Smooth muscle cell (in vitro differentiated cells): ENCODE data around the gene CPD. TPM values are rescaled to one million over a fixed set of nuclear protein-coding genes. Genes with fewer than 3 reads are reported as not detected.

Source experiments
- DNase-seq: peaks from one replicate; lab custom pipeline; 2025; ENCODE audit not compliant: unreplicated experiment; lab: John Stamatoyannopoulos, UW
- H2AFZ ChIP-seq: fragments of 200-600 bp; sonication (generic); 2 replicates; pipeline ENCODE4 v1.6.0; 2016; ENCODE audit warnings: antibody characterized with exemption, low read depth, mild to moderate bottlenecking
- H3F3A ChIP-seq: fragments of 200-600 bp; sonication (generic); 2 replicates; pipeline ENCODE4 v1.6.0; 2017; ENCODE audit warnings: antibody characterized with exemption, low read depth
- H3K27ac ChIP-seq: fragments of 200-600 bp; sonication (generic); 2 replicates; pipeline ENCODE4 v1.5.1; 2016; ENCODE audit warnings: low read depth, mild to moderate bottlenecking
- H3K27me3 ChIP-seq: fragments of 200-600 bp; sonication (generic); 2 replicates; pipeline ENCODE4 v1.6.1; 2016; ENCODE audit warnings: low read depth, mild to moderate bottlenecking
- H3K36me3 ChIP-seq: fragments of 200-600 bp; sonication (generic); 2 replicates; pipeline ENCODE4 v1.5.1; 2016; ENCODE audit warnings: low read depth
- H3K4me1 ChIP-seq: fragments of 200-600 bp; sonication (generic); 2 replicates; pipeline ENCODE4 v1.5.1; 2016; ENCODE audit warnings: low read depth
- H3K4me2 ChIP-seq: fragments of 200-600 bp; sonication (generic); 2 replicates; pipeline ENCODE4 v1.6.0; 2016; ENCODE audit warnings: mild to moderate bottlenecking
- H3K4me3 ChIP-seq: fragments of 200-600 bp; sonication (generic); 2 replicates; pipeline ENCODE4 v1.5.1; 2016; ENCODE audit warnings: mild to moderate bottlenecking
- H3K79me2 ChIP-seq: fragments of 200-600 bp; sonication (generic); 2 replicates; pipeline ENCODE4 v1.6.0; 2016; ENCODE audit warnings: low read depth, mild to moderate bottlenecking
- H3K9ac ChIP-seq: fragments of 200-600 bp; sonication (generic); 2 replicates; pipeline ENCODE4 v1.6.0; 2016; ENCODE audit warnings: low read depth
- H3K9me3 ChIP-seq: fragments of 200-600 bp; sonication (generic); replicated peaks from 2 replicates; pipeline ENCODE4 v1.5.1; 2016; ENCODE audit warnings: low read depth
- H4K20me1 ChIP-seq: fragments of 200-600 bp; sonication (generic); 2 replicates; pipeline ENCODE4 v1.6.0; 2016; ENCODE audit warnings: low read depth
- WGBS: methylation state at CpG from one replicate; pipeline ENCODE4 v1.1.7; 2016; ENCODE audit warnings: low lambda C conversion rate; 5-methylcytosine and 5-hydroxymethylcytosine counted together
- polyA plus RNA-seq: library from polyadenylated mRNA; unstranded; fragments of >200 nt; fragmentation: Nextera tagmentation; extraction: Ambion mirVana; gene quantifications from 2 replicates; pipeline ENCODE4 v1.2.1, GENCODE V29; 2016
- small RNA-seq: library from RNA; depleted of rRNA; stranded (forward); fragments of <200 nt; gene quantifications from one replicate; pipeline ENCODE3, GENCODE V24; 2014
- total RNA-seq: library from RNA; depleted of rRNA; stranded (reverse); fragments of >200 nt; gene quantifications from 2 replicates; pipeline ENCODE4 v1.2.3, GENCODE V29; 2014
- TF ChIP-seq, protein P1 (sequence below): fragments of 200-600 bp; sonication (generic); IDR thresholded peaks from 2 replicates; pipeline ENCODE4 v1.5.1; 2017; ENCODE audit warnings: borderline replicate concordance, mild to moderate bottlenecking, antibody characterized with exemption; ENCODE audit not compliant: insufficient read depth, poor library complexity, severe bottlenecking

The CPD gene
- total and polyA plus RNA-seq, 2 experiments from 2014 or later = 16.8 to 68.5 TPM

GRCh38 chr17:30514895-30515596 is 136.3 kb downstream of the CPD start:
- Histone ChIP-seq H3K4me1 (no peaks in the 10 kb centered on the region), H3K9ac (no peak overlapping the region), H4K20me1 (peaks cover 14% of the 10 kb centered on the region), H3K36me3 (no peaks in the 10 kb centered on the region), H3K9me3 (no peaks in the 10 kb centered on the region), H3F3A (no peaks in the 10 kb centered on the region), H3K4me2 (no peak overlapping the region), H3K79me2 (peaks cover 12% of the 10 kb centered on the region), H3K4me3 (no peak overlapping the region), H2AFZ (no peak overlapping the region), H3K27ac (no peak overlapping the region), H3K27me3 (no peaks in the 10 kb centered on the region)
- DNase-seq = no peak
- TF ChIP-seq, protein P1, sequence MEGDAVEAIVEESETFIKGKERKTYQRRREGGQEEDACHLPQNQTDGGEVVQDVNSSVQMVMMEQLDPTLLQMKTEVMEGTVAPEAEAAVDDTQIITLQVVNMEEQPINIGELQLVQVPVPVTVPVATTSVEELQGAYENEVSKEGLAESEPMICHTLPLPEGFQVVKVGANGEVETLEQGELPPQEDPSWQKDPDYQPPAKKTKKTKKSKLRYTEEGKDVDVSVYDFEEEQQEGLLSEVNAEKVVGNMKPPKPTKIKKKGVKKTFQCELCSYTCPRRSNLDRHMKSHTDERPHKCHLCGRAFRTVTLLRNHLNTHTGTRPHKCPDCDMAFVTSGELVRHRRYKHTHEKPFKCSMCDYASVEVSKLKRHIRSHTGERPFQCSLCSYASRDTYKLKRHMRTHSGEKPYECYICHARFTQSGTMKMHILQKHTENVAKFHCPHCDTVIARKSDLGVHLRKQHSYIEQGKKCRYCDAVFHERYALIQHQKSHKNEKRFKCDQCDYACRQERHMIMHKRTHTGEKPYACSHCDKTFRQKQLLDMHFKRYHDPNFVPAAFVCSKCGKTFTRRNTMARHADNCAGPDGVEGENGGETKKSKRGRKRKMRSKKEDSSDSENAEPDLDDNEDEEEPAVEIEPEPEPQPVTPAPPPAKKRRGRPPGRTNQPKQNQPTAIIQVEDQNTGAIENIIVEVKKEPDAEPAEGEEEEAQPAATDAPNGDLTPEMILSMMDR = no peak
- WGBS = 97% methylated on average over 3 of the region's 3 CpGs

GRCh38 chr17:30517786-30518185 is 139.1 kb downstream of the CPD start:
- no peak overlapping the region for H3K4me3 ChIP-seq
- no peak overlapping the region for H2AFZ ChIP-seq
- TF ChIP-seq, protein P1 = no peak
- H3K9ac ChIP-seq = no peak overlapping the region
- no peaks in the 10 kb centered on the region for H3K4me1 ChIP-seq
- H3K79me2 ChIP-seq = peaks cover 8% of the 10 kb centered on the region
- peaks cover 10% of the 10 kb centered on the region for H4K20me1 ChIP-seq
- no peaks in the 10 kb centered on the region for H3K27me3 ChIP-seq
- H3K9me3 ChIP-seq = no peaks in the 10 kb centered on the region
- H3F3A ChIP-seq = no peaks in the 10 kb centered on the region
- H3K4me2 ChIP-seq = no peak overlapping the region
- H3K36me3 ChIP-seq = no peaks in the 10 kb centered on the region
- peak overlapping the region; percentile 95 for H3K27ac ChIP-seq
- 96% methylated on average over 1 of the region's 1 CpG for WGBS
- no peak for DNase-seq

DNA sequence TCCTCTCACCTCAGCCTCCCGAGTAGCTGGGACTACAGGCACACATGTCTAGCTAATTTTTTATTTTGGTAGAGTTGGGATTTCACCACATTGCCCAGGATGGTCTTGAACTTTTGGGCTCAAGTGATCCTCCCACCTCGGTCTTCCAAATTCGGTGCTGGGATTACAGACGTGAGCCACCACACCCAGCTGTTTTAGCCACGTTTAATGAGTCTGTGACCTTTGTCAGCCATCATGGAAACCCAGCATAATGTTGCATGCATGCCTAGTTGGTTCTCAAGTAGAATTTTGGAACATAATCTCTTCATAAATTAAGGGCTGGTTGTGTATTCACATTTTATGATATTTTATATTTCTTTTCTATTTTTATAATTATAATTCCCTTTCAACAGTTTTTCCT is 140.4 kb downstream of the CPD start:
- Histone ChIP-seq H3K4me2 (peak overlapping the region; percentile 52), H4K20me1 (peaks cover 10% of the 10 kb centered on the region), H3F3A (no peaks in the 10 kb centered on the region), H3K36me3 (no peaks in the 10 kb centered on the region), H3K9ac (peak overlapping the region; percentile 74), H3K4me3 (no peak overlapping the region), H3K79me2 (peaks cover under 1% of the 10 kb centered on the region), H2AFZ (no peak overlapping the region), H3K4me1 (no peaks in the 10 kb centered on the region), H3K27me3 (no peaks in the 10 kb centered on the region), H3K27ac (peak overlapping the region; percentile 95), H3K9me3 (no peaks in the 10 kb centered on the region)
- 89% methylated on average over 5 of the region's 5 CpGs for WGBS
- TF ChIP-seq, protein P1 = no peak
- no peak for DNase-seq

Small RNAs within 50 kb of the gene (small RNA-seq; reads per million reads assigned to genes)
- gene RF00019 (not detected), gene RNU6-990P (not detected)

Other genes with a start within 250 kb of the CPD start
- gene SLC6A4, start 143.2 kb upstream of the CPD start, total RNA-seq = 0.49 and 0.76 TPM in 2 replicates
- 0.11 and 0.78 TPM in 2 replicates for gene SLC6A4, start 143.2 kb upstream of the CPD start, polyA plus RNA-seq
- gene BLMH, start 87.0 kb upstream of the CPD start, total RNA-seq = 13.2 and 16.0 TPM in 2 replicates
- 20.5 and 26.1 TPM in 2 replicates for gene BLMH, start 87.0 kb upstream of the CPD start, polyA plus RNA-seq
- gene TMIGD1, start 44.9 kb upstream of the CPD start, total RNA-seq = not detected in 2 replicates
- gene TMIGD1, start 44.9 kb upstream of the CPD start, polyA plus RNA-seq = not detected in 2 replicates
- 57.0 and 81.0 TPM in 2 replicates for gene GOSR1, start 98.5 kb downstream of the CPD start, total RNA-seq
- gene GOSR1, start 98.5 kb downstream of the CPD start, polyA plus RNA-seq = 48.3 and 71.3 TPM in 2 replicates